Measurements from ENCODE around the gene TBC1D2B.
"Not testable (repeated sequence)": the region's sequence is repeated elsewhere in the genome, so short reads cannot be mapped to it uniquely, and the experiment has no call there.

Gene TBC1D2B

DNA sequence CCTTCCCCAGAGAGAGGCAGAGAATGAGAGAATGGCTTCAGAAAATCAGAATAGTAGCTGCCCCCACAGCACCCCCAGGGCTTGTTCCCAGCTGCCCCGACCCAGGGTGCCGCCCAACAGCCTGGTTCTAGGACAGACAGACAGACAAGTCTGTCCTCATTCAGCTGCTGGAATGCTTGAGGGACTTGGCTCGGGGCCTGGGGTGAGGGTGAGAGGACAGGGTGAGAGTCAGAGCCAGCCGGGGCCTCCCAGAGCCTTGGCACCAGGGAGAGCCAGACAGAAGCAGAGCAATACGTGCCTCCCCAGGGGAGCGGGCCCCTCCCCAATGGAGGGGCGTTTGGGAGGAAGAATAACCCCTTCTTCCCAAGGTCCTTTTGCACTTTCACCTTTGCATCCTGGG lies 105.6 kb downstream of the TBC1D2B start:
- not testable (repeated sequence) for FAIRE-seq

GRCh38 chr15:77970813-77971360 lies 106.6 kb downstream of the TBC1D2B start:
- FAIRE-seq = not testable (repeated sequence)

DNA sequence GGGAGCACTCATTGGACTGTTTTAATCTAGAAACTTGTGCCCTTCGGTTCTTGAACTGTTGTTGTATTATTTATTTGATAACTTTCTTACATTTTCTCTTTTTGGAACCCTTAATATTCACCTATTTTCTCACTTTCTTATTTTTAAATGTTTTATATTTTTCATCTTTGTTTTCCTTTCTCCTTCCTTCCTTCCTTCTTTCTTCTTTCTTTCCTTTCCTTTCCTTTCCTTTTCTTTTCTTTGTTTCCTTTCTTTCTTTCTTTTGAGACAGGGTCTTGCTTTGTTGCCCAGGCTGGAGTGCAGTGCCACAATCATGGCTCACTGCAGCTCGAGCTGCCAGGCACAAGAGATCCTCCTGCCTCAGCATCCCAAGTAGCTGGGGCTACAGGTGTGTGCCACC lies 108.5 kb downstream of the TBC1D2B start:
- no peak for FAIRE-seq

DNA sequence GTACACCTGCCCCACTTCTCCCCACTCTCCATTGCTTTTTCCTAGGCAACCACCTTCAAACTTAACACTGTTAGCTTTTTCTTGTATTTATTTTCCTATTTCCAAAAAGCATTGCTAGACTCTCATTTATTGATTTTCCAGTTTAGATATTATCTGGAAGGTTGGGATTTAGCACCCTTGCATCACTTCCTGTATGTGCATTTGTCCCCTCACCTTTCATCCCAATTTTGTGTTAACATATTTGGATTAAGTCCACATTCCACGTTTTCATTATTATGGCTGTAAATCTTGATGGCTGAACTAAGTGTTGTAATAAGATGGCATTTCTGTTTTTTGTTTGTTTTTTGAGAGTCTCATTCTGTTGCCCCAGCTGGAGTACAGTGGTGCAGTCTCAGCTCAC lies 109.7 kb downstream of the TBC1D2B start:
- no peak for FAIRE-seq

DNA sequence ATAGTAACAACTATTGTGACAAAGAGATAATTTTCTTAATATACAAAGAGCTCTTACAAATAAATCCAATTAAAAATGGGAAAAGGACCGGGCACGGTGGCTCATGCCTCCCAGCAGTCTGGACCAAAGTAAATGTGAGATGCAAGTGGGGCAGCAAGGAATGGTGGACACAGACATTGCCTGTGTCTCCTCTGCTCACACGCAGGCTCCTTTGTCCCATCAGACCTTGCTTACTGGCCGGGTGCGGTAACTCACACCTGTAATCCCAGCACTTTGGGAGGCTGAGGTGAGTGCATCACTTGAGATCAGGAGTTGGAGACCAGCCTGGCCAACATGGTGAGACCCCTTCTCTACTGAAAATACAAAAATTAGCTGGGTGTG lies 110.3 kb downstream of the TBC1D2B start:
- FAIRE-seq = not testable (repeated sequence)

DNA sequence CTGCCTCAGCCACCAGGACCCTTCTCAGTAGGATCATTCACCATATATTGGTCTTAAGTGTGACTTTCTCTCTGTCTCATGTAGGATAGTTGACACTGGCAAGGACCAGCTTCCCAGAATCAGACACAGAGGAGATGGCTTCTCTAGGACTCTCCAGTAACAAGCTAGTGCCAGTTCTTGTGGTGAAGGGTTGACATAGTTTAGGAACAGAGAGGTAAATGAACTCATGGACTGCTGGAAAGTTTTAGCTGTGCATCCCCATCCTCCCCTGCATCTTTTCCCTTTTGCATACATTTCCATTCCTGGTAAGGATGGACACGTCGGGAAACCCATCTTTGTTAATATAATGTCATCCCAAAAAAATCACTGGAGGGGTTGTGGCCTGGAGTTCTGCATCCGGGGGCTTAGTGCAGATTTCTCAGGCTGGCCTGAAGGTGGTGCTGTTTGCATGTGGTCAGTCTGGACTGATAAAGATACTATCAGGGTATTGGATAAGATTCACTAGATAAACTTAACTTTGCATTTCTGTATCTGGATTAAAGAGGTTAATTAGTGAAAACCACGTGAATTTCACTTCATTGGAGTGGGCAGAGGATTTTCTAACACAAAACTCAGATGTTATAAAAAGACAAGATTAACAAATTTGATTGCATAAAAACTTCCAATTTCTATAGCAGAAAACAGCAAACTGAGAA lies 110.8 kb downstream of the TBC1D2B start:
- FAIRE-seq = no peak

DNA sequence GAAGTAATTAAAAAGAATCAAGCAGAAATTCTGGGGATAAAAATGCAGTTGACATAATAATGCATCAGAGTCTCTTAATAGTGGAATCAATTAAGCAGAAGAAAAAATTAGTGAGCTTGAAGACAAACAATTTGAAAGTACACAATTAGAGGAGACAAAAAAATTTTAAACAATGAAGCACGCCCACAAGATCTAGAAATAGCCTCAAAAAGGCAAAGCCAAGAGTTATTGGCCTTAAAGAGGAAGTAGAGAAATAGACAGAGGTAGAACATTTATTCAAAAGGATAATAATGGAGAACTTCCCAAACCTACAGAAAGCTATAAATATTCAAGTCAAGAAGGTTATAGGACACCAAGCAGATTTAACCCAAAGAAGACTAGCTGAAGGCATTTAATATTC lies 113.3 kb downstream of the TBC1D2B start:
- FAIRE-seq = no peak

- FAIRE-seq = no peak
Observed at GRCh38 chr15:77959432-77959879, 118.1 kb downstream of the TBC1D2B start.

DNA sequence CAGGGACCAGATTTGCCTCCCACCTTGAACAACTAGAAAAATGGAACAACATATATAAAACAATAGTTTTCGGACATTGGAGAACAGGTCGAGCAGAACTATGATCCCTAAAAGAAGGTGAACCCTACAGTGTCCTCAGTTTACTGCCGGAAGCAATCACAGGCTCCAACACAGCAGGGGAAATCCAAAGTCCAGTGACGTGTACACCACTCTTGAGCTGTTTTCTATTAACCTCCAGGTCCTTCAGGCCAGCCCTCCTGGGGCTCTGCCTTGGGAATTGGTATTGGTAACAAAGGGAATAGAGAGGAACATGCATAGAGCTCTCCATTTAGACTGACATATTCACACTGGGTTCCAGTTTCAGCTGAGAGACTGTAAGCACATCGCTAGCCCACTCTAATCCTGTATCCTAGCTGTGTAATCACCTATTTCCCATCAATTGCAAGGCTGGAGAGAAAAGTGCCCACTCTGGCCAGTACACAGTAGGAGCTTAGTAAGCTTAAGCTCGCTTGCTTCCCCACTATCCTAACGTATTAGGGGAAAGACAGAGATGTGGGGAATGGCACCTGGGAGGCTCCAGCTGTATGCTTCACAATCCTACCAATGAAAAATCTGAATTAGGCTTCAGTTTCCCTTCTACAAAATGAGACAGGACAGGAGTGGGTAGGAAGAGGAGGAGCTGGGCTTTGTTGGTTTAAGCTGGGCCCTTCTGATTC lies 118.6 kb downstream of the TBC1D2B start:
- not testable (repeated sequence) for FAIRE-seq

DNA sequence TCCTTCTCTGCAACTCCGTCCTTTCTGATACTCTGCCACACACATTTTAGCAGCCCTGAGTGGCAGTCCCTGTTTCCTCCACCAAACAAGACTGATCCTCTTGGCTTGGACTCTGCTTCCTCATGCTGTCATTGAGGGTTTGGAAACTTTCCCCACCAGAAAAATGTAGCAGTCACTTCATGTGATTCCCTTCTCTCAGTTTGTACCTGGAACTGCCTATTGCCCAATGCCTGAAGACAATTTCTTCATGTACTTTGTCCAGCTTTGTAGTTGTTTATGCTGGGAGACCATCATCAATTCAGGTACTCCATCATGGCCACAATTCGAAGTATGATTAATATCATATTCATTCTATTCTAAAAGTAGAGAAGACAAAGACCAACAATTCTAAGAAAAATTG lies 119.5 kb downstream of the TBC1D2B start:
- not testable (repeated sequence) for FAIRE-seq

- FAIRE-seq = not testable (repeated sequence)
Observed at GRCh38 chr15:77953926-77954325, 123.6 kb downstream of the TBC1D2B start.

- not testable (repeated sequence) for FAIRE-seq
Observed at GRCh38 chr15:77952928-77953446, 124.5 kb downstream of the TBC1D2B start.

GRCh38 chr15:77951105-77951786 lies 126.3 kb downstream of the TBC1D2B start:
- not testable (repeated sequence) for FAIRE-seq

- not testable (repeated sequence) for FAIRE-seq
Observed at GRCh38 chr15:77950470-77950869, 127.0 kb downstream of the TBC1D2B start.

GRCh38 chr15:77945566-77945965 lies 131.9 kb downstream of the TBC1D2B start:
- no peak for FAIRE-seq
